ENCODE measurements around the gene DGKE.

Gene DGKE

GRCh38 chr17:56833809-56834379, at the start of gene DGKE, which contains the start of gene C17orf67:
DGKE (plus strand) TSS chr17:56834151; CDS start chr17:56834796, 645 bp downstream.
C17orf67 (minus strand) TSS chr17:56833920; CDS start chr17:56815810, 18,110 bp downstream.
- H4K20me1 ChIP-seq (ENCODE audit: insufficient read depth), result no peaks in the 10 kb centered on the region

GRCh38 chr17:56785405-56785804, 48.5 kb upstream of the DGKE start:
- Histone ChIP-seq H3K27me3 (ENCODE audit: insufficient read depth, low read depth) (no peaks in the 10 kb centered on the region), H2AFZ (ENCODE audit: low read depth) (no peak overlapping the region), H4K20me1 (ENCODE audit: insufficient read depth) (no peaks in the 10 kb centered on the region), H3K79me2 (ENCODE audit: insufficient read depth, low read depth) (no peaks in the 10 kb centered on the region), H3K27ac (no peak overlapping the region), H3K4me1 (ENCODE audit: low read depth, poor library complexity, severe bottlenecking) (peaks cover 49% of the 10 kb centered on the region), H3K4me3 (IDR thresholded peaks at IDR 0.05; ENCODE audit: insufficient read depth, low read depth, low read length) (no peak overlapping the region), H3K9ac (no peak overlapping the region), H3K4me2 (no peak overlapping the region), H3K36me3 (ENCODE audit: insufficient read depth) (no peaks in the 10 kb centered on the region)
- TF ChIP-seq, protein P1, sequence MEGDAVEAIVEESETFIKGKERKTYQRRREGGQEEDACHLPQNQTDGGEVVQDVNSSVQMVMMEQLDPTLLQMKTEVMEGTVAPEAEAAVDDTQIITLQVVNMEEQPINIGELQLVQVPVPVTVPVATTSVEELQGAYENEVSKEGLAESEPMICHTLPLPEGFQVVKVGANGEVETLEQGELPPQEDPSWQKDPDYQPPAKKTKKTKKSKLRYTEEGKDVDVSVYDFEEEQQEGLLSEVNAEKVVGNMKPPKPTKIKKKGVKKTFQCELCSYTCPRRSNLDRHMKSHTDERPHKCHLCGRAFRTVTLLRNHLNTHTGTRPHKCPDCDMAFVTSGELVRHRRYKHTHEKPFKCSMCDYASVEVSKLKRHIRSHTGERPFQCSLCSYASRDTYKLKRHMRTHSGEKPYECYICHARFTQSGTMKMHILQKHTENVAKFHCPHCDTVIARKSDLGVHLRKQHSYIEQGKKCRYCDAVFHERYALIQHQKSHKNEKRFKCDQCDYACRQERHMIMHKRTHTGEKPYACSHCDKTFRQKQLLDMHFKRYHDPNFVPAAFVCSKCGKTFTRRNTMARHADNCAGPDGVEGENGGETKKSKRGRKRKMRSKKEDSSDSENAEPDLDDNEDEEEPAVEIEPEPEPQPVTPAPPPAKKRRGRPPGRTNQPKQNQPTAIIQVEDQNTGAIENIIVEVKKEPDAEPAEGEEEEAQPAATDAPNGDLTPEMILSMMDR (conservative IDR thresholded peaks at IDR 0.05; ENCODE audit: low read depth, low read length), result no peak

More at GRCh38 chr17:56833809-56834379, at the start of gene DGKE, which contains the start of gene C17orf67:
- Histone ChIP-seq H3K4me1 (ENCODE audit: low read depth, poor library complexity, severe bottlenecking) (peaks cover 50% of the 10 kb centered on the region), H2AFZ (ENCODE audit: low read depth) (peak within 1 kb of the TSS; percentile 78), H3K36me3 (ENCODE audit: insufficient read depth) (no peaks in the 10 kb centered on the region), H3K27me3 (ENCODE audit: insufficient read depth, low read depth) (no peaks in the 10 kb centered on the region), H3K27ac (peak within 1 kb of the TSS; percentile 74), H3K79me2 (ENCODE audit: insufficient read depth, low read depth) (peaks cover 74% of the 10 kb centered on the region), H3K4me3 (IDR thresholded peaks at IDR 0.05; ENCODE audit: insufficient read depth, low read depth, low read length) (no peak within 1 kb of the TSS), H3K4me2 (peak within 1 kb of the TSS; percentile 84), H3K9ac (peak within 1 kb of the TSS; percentile 70)
- TF ChIP-seq, protein P1 (conservative IDR thresholded peaks at IDR 0.05; ENCODE audit: low read depth, low read length), result no peak

GRCh38 chr17:56785997-56786680, 47.8 kb upstream of the DGKE start:
- Histone ChIP-seq H3K4me3 (IDR thresholded peaks at IDR 0.05; ENCODE audit: insufficient read depth, low read depth, low read length) (no peak overlapping the region), H3K36me3 (ENCODE audit: insufficient read depth) (no peaks in the 10 kb centered on the region), H3K4me2 (no peak overlapping the region), H4K20me1 (ENCODE audit: insufficient read depth) (no peaks in the 10 kb centered on the region), H3K9ac (no peak overlapping the region), H2AFZ (ENCODE audit: low read depth) (no peak overlapping the region), H3K27ac (no peak overlapping the region), H3K4me1 (ENCODE audit: low read depth, poor library complexity, severe bottlenecking) (peaks cover 42% of the 10 kb centered on the region), H3K27me3 (ENCODE audit: insufficient read depth, low read depth) (no peaks in the 10 kb centered on the region), H3K79me2 (ENCODE audit: insufficient read depth, low read depth) (no peaks in the 10 kb centered on the region)
- TF ChIP-seq, protein P1 (conservative IDR thresholded peaks at IDR 0.05; ENCODE audit: low read depth, low read length), result no peak

DNA sequence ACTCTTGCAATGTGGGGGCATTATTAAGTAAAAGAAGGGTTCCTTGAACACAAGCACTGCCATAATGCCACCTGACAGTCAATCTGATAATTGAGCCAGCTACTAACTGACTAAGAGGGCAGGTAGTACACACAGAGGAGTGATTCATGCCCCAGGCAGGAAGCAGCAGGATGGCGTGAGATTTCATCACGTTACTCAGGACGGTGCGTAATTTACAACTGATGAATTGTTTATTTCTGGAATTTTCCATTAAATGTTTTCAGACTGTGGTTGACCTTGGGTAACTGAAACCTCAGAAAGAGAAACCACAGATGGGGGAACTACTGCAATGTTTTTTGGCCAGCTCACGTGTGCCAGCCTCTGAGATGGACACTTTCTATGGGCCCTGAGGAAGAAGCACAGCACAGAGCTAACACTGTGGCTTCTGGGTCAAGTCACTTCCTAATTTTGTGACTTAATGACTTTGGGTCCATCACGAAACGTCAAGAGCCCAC, 46.9 kb upstream of the DGKE start:
- Histone ChIP-seq H3K27ac (peak overlapping the region; percentile 19; the same call in 1 of the 2 replicates), H3K4me1 (ENCODE audit: low read depth, poor library complexity, severe bottlenecking) (peaks cover 42% of the 10 kb centered on the region), H2AFZ (ENCODE audit: low read depth) (peak overlapping the region; percentile 48), H4K20me1 (ENCODE audit: insufficient read depth) (no peaks in the 10 kb centered on the region), H3K4me2 (peak overlapping the region; percentile 48), H3K9ac (no peak overlapping the region), H3K27me3 (ENCODE audit: insufficient read depth, low read depth) (no peaks in the 10 kb centered on the region), H3K79me2 (ENCODE audit: insufficient read depth, low read depth) (no peaks in the 10 kb centered on the region), H3K36me3 (ENCODE audit: insufficient read depth) (no peaks in the 10 kb centered on the region), H3K4me3 (IDR thresholded peaks at IDR 0.05; ENCODE audit: insufficient read depth, low read depth, low read length) (no peak overlapping the region)
- TF ChIP-seq, protein P1 (conservative IDR thresholded peaks at IDR 0.05; ENCODE audit: low read depth, low read length), result no peak
